CD8-positive, alpha-beta memory T cell (primary cell): ENCODE data around the gene KDM4C. TPM values are rescaled to one million over a fixed set of nuclear protein-coding genes. Genes with fewer than 3 reads are reported as not detected.

Source experiments
- CTCF ChIA-PET: fragments of 350-600 bp; sonication (Branson Sonifier 250); formaldehyde crosslinking; loops from one replicate; lab custom pipeline; 2021; ENCODE audit warnings: antibody characterized with exemption; lab: Charles Lee
- POLR2A ChIA-PET: fragments of 350-600 bp; sonication (Branson Sonifier 250); formaldehyde crosslinking; loops from one replicate; lab custom pipeline; 2021; ENCODE audit warnings: antibody characterized with exemption; lab: Charles Lee
- DNase-seq, 5 donors: peaks; one replicate each; pipeline versions ENCODE4 v3.0.0 to v3.0.0-alpha.2; 2020 to 2022; ENCODE audit warnings: mixed read lengths in 1 of 5
- H3K27ac ChIP-seq: one replicate; pipeline ENCODE4 v1.7.0; 2013; ENCODE audit warnings: low read depth, mild to moderate bottlenecking, low read length, moderate library complexity
- H3K27me3 ChIP-seq: 2 replicates; pipeline ENCODE4 v1.7.0; 2013; ENCODE audit warnings: low read length, mild to moderate bottlenecking; ENCODE audit not compliant: insufficient read depth, poor library complexity, severe bottlenecking
- H3K36me3 ChIP-seq: 2 replicates; pipeline ENCODE4 v1.7.0; 2013; ENCODE audit warnings: mild to moderate bottlenecking, low read length, moderate library complexity; ENCODE audit not compliant: insufficient read depth
- H3K4me1 ChIP-seq: 2 replicates; pipeline ENCODE4 v1.7.0; 2013; ENCODE audit warnings: mild to moderate bottlenecking, low read length, moderate library complexity; ENCODE audit not compliant: insufficient read depth
- H3K4me3 ChIP-seq: 2 replicates; pipeline ENCODE4 v1.7.0; 2013; ENCODE audit warnings: mild to moderate bottlenecking, low read length
- H3K9me3 ChIP-seq: 2 replicates; pipeline ENCODE4 v1.7.0; 2013; ENCODE audit warnings: mild to moderate bottlenecking, low read length
- H3K27ac Mint-ChIP-seq, 8 donors: one replicate each; pipeline ENCODE4 v1.8.0; 2020 to 2021; ENCODE audit warnings: mixed read lengths in 8 of 8, mild to moderate bottlenecking in 6 of 8, inconsistent platforms in 3 of 8, moderate library complexity in 3 of 8
- H3K27me3 Mint-ChIP-seq, 2 donors: one replicate each; pipeline ENCODE4 v1.8.0; 2020 to 2021; ENCODE audit warnings: mixed read lengths in 2 of 2, mild to moderate bottlenecking in 1 of 2, moderate library complexity in 1 of 2
- H3K36me3 Mint-ChIP-seq, 3 donors: one replicate each; pipeline ENCODE4 v1.8.0; 2020 to 2021; ENCODE audit warnings: mixed read lengths in 3 of 3, inconsistent platforms in 1 of 3, mild to moderate bottlenecking in 1 of 3
- H3K4me1 Mint-ChIP-seq, 3 donors: one replicate each; pipeline ENCODE4 v1.8.0; 2020 to 2021; ENCODE audit warnings: mixed read lengths in 3 of 3, inconsistent platforms in 1 of 3, mild to moderate bottlenecking in 1 of 3
- H3K4me3 Mint-ChIP-seq, 7 donors: one replicate each; pipeline ENCODE4 v1.8.0; 2020 to 2021; ENCODE audit warnings: mixed read lengths in 7 of 7, mild to moderate bottlenecking in 6 of 7, moderate library complexity in 4 of 7, inconsistent platforms in 2 of 7
- H3K9me3 Mint-ChIP-seq, 5 donors: one replicate each; pipeline ENCODE4 v1.8.0; 2020 to 2022; ENCODE audit warnings: mixed read lengths in 5 of 5, mild to moderate bottlenecking in 3 of 5, moderate library complexity in 2 of 5, inconsistent platforms in 1 of 5
- polyA plus RNA-seq: library from polyadenylated mRNA; unstranded; fragments of 300-500 nt; fragmentation: Illumina TruSeq; gene quantifications from one replicate; pipeline ENCODE4 v1.2.3, GENCODE V29; 2021
- total RNA-seq, 2 experiments: library from RNA; stranded (reverse); gene quantifications; one replicate each; pipeline ENCODE4 v1.2.3, GENCODE V29; 2021

The KDM4C gene
- total and polyA plus RNA-seq, 3 experiments from 2014 or later: 25.9 to 31.9 (median 26.8) TPM

DNA sequence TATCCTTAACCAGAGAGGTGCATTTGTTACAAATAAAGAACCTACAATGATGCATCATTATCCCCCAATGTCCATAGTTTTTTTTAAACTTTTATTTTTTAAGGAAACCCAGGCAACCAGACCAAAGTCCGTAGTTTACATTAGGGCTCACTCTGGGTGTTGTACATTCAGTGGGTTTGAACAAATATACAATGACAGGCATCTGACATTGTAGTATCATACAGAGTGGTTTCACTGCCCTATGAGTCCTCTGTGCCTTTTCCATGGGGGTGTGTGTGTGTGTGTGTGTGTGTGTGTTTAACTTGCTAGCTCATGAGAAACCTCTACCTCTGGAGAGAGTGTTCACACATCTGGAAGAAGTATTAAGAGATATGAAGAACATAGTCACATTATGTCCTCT, 141.5 kb downstream of the KDM4C start:
- no peak overlapping the region for H3K27ac ChIP-seq
- no peaks in the 10 kb centered on the region for H3K36me3 ChIP-seq
- no peak for DNase-seq
- ChIA-PET POLR2A (no interaction called here), CTCF (no interaction called here)
- Mint-ChIP-seq H3K4me1 (peaks cover 42 to 63% (median 54%) of the 10 kb centered on the region in 3 donors), H3K4me3 (no peak overlapping the region), H3K36me3 (peaks cover 0 to 62% (median 15%) of the 10 kb centered on the region in 3 donors), H3K9me3 (no peaks in the 10 kb centered on the region), H3K27ac (peak overlapping the region in 3 of 8 donors; percentile 13 to 61 (median 15)), H3K27me3 (no peaks in the 10 kb centered on the region)
- H3K4me1 ChIP-seq: peaks cover 4% of the 10 kb centered on the region
- no peaks in the 10 kb centered on the region for H3K27me3 ChIP-seq
- no peak overlapping the region for H3K4me3 ChIP-seq
- no peaks in the 10 kb centered on the region for H3K9me3 ChIP-seq

DNA sequence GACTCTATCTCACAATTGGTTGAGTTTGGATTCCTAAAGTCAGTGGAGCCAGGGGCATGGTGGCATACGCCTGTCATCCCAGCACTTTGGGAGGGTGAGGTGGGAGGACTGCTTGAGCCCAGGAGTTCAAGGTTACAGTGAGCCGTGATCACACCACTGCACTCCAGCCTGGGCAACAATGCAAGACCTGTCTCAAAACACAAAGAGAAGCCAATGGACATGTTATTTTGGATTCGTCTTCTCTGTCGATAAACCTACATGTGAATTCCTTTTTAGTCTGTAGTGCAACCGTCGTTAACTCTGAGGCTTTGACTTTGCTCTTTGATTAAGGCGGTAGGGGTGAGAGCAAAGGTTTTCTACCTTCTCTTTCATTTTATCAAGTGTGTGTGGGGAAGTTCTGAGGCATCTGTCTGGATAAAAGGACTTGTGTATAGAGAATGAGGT, 142.7 kb downstream of the KDM4C start:
- no peak overlapping the region for H3K27ac ChIP-seq
- Mint-ChIP-seq H3K4me3 (no peak overlapping the region), H3K4me1 (peaks cover 35 to 54% (median 50%) of the 10 kb centered on the region in 3 donors), H3K9me3 (no peaks in the 10 kb centered on the region), H3K36me3 (peaks cover 0 to 61% (median 10%) of the 10 kb centered on the region in 3 donors), H3K27me3 (no peaks in the 10 kb centered on the region), H3K27ac (no peak overlapping the region)
- POLR2A ChIA-PET: no interaction called here
- H3K9me3 ChIP-seq: no peaks in the 10 kb centered on the region
- no peaks in the 10 kb centered on the region for H3K27me3 ChIP-seq
- no peaks in the 10 kb centered on the region for H3K36me3 ChIP-seq
- no peak for DNase-seq
- no peaks in the 10 kb centered on the region for H3K4me1 ChIP-seq
- H3K4me3 ChIP-seq: no peak overlapping the region
- CTCF ChIA-PET: no interaction called here

DNA sequence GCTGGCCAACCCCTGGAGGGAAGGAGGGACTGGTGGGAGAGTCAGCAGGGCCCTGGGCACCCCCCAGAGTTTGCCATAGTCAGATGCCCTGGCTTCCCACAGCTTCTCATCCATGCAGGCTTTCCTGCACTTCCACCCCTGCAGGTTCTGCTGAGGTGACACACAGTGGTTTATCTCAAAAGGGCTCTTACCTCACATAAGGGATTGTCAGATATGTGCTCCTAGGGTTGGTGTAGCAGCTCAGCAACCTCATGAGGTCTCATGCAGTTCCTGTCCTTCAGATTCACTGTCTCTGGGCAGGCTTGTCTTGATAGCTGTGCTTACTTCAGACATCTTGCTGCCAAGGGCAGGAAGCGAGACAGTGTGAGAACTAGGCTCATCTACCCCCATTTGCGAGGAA, 143.4 kb downstream of the KDM4C start:
- Mint-ChIP-seq H3K4me3 (no peak overlapping the region), H3K36me3 (peaks cover 0 to 68% (median 10%) of the 10 kb centered on the region in 3 donors), H3K4me1 (peaks cover 34 to 53% (median 47%) of the 10 kb centered on the region in 3 donors), H3K27ac (peak overlapping the region in 3 of 8 donors; percentile 10 to 50 (median 17)), H3K9me3 (no peaks in the 10 kb centered on the region), H3K27me3 (no peaks in the 10 kb centered on the region)
- Histone ChIP-seq H3K27ac (no peak overlapping the region), H3K27me3 (no peaks in the 10 kb centered on the region), H3K36me3 (no peaks in the 10 kb centered on the region), H3K4me3 (no peak overlapping the region), H3K4me1 (no peaks in the 10 kb centered on the region), H3K9me3 (no peaks in the 10 kb centered on the region)
- ChIA-PET POLR2A (no interaction called here), CTCF (no interaction called here)
- no peak for DNase-seq

DNA sequence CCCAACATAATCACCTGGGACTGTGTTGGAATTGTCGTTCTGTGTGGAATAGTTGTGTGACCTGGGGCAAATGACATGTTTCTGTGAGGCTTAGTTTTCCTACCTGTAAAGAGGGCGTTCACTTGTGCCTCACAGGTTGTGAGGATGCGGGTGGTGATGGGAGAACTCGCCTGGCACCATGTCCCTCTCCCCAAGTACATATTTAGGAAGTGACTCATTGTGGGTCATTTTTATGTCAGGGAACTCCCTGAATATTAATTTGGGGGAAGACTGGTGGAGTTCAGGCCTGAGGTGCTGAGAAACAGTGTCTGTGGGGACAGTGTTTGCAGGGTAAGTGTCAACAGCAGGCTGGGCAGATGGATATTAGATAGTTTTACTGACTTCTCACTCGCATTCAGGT, 144.7 kb downstream of the KDM4C start:
- Mint-ChIP-seq H3K4me3 (no peak overlapping the region), H3K27ac (peak overlapping the region in 3 of 8 donors; percentile 31 to 56 (median 45)), H3K9me3 (no peaks in the 10 kb centered on the region), H3K36me3 (peaks cover 0 to 61% (median 4%) of the 10 kb centered on the region in 3 donors), H3K4me1 (peaks cover 27 to 46% (median 38%) of the 10 kb centered on the region in 3 donors), H3K27me3 (no peaks in the 10 kb centered on the region)
- Histone ChIP-seq H3K4me1 (no peaks in the 10 kb centered on the region), H3K4me3 (no peak overlapping the region), H3K27me3 (no peaks in the 10 kb centered on the region), H3K27ac (no peak overlapping the region), H3K36me3 (no peaks in the 10 kb centered on the region), H3K9me3 (no peaks in the 10 kb centered on the region)
- DNase-seq: no peak
- ChIA-PET POLR2A (no interaction called here), CTCF (interaction anchor here (1.1 kb wide), 1 partner anchor 16 kb away, joined by 3 read pairs; no protein-coding TSS in a partner anchor)

DNA sequence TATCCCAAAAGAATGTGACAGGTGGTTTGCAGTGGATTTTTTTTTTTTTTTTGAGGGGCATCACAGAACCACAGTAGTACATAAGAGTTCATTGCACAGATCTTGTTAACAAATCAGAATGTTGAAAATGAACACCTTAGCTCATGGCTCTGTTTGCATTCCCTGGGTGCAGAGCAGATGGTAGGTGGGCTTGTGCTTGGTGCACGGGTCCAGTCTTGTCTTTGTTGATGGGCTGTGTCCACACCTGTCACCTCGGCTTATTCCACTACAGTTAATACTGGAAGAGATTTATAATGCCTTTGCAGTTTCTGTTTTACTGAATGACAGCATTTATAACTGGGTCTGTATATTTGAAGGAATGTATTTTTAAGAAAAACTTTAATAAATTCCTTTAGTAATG, 146.6 kb downstream of the KDM4C start:
- Mint-ChIP-seq H3K27ac (peak overlapping the region in 1 of 8 donors; percentile 54), H3K27me3 (no peaks in the 10 kb centered on the region), H3K4me1 (peaks cover 26 to 38% (median 38%) of the 10 kb centered on the region in 3 donors), H3K36me3 (peaks cover 0 to 48% (median 2%) of the 10 kb centered on the region in 3 donors), H3K9me3 (no peaks in the 10 kb centered on the region), H3K4me3 (peak overlapping the region in 1 of 7 donors; percentile 36)
- Histone ChIP-seq H3K36me3 (no peaks in the 10 kb centered on the region), H3K9me3 (no peaks in the 10 kb centered on the region), H3K27ac (no peak overlapping the region), H3K27me3 (no peaks in the 10 kb centered on the region), H3K4me1 (no peaks in the 10 kb centered on the region), H3K4me3 (no peak overlapping the region)
- CTCF ChIA-PET: no interaction called here
- POLR2A ChIA-PET: no interaction called here
- no peak for DNase-seq

DNA sequence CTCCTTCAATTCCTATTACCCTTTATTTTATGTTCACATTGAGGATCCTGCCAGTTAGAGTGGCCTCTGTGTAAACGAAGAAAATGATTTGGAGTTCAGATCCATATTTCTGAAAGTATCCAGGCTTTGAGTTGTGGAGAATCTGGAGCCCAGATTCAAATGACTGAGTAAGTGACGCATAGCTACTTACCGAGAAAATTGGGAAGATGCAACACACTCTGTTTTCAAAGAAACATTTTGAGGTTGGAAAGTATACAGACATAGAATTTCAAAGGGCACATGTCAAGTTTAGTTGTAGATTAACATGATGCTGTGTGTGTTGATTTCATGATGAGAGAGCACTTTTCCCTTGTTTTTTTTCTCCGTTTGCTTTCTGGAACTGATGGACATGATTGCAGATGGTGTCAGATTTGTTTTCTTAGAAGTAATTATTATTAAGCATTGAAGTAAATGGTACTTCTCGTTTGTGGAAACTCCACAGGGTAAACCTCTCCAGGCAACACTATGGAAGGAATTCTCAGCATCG, 148.1 kb downstream of the KDM4C start:
- Mint-ChIP-seq H3K27me3 (no peaks in the 10 kb centered on the region), H3K4me3 (no peak overlapping the region), H3K9me3 (no peaks in the 10 kb centered on the region), H3K27ac (no peak overlapping the region), H3K4me1 (peaks cover 26 to 34% (median 34%) of the 10 kb centered on the region in 3 donors), H3K36me3 (peaks cover 0 to 38% (median 0%) of the 10 kb centered on the region in 3 donors)
- ChIA-PET POLR2A (no interaction called here), CTCF (no interaction called here)
- Histone ChIP-seq H3K27ac (no peak overlapping the region), H3K36me3 (no peaks in the 10 kb centered on the region), H3K4me3 (no peak overlapping the region), H3K9me3 (no peaks in the 10 kb centered on the region), H3K4me1 (no peaks in the 10 kb centered on the region), H3K27me3 (no peaks in the 10 kb centered on the region)
- no peak for DNase-seq

DNA sequence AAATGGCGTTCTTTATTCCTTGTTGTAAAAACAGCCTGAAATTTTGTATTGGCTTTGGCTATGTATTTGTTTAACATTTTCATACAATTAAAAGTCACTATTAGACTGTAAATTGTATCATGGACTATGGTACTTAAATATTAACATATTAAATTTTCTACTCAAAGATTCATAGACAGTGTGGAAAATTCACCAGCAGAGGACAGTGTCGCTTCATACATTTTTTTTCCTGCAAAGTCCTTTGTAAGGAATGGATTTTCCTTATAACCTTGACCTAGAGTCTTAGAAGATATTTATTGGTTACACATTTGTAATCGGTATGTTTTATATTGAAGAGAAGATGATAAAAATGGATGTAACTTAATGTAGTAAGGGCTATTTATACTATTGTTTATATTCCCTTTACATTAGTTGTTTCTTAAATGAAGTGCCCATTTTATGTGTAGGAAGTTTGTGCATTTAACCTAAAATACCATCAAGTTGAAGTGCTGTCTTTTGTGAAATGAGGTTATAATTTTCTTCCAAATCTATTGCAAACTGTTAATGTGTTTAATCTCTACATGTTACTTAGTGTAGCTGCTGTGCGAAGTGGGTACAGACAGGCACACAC, 150.1 kb downstream of the KDM4C start:
- no peaks in the 10 kb centered on the region for H3K36me3 ChIP-seq
- H3K27me3 Mint-ChIP-seq: no peaks in the 10 kb centered on the region
- H3K9me3 Mint-ChIP-seq: no peaks in the 10 kb centered on the region
- CTCF ChIA-PET: no interaction called here
- no peaks in the 10 kb centered on the region for H3K27me3 ChIP-seq
- DNase-seq: no peak
- peaks cover 20 to 31% (median 27%) of the 10 kb centered on the region in 3 donors for H3K4me1 Mint-ChIP-seq
- no peaks in the 10 kb centered on the region for H3K9me3 ChIP-seq
- POLR2A ChIA-PET: no interaction called here
- no peak overlapping the region for H3K27ac ChIP-seq
- H3K27ac Mint-ChIP-seq: peak overlapping the region in 1 of 8 donors; percentile 13
- H3K4me3 Mint-ChIP-seq: no peak overlapping the region
- H3K4me1 ChIP-seq: no peaks in the 10 kb centered on the region
- H3K4me3 ChIP-seq: no peak overlapping the region
- peaks cover 0 to 26% (median 0%) of the 10 kb centered on the region in 3 donors for H3K36me3 Mint-ChIP-seq

DNA sequence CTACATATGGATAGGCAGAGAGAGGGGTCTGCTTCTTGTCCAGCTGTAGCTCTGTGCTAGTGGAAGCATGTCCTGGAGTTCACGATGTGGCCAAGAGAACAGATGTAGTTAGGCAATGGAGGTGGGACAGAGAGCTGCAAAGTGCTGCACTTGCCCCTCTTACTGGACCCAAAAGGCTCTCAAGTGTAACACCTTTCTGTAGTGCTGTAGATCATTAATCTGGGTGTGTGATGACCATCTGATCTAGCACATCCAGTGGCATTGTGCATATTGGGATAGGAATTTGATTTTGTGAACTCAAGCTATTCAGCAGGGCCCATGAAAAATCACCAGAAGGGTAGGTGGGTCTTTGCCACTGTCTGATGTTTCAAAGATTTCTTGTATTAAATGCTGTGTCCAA, 151.4 kb downstream of the KDM4C start:
- no peak for DNase-seq
- Mint-ChIP-seq H3K4me1 (peaks cover 26 to 39% (median 27%) of the 10 kb centered on the region in 3 donors), H3K27me3 (no peaks in the 10 kb centered on the region), H3K4me3 (no peak overlapping the region), H3K27ac (peak overlapping the region in 2 of 8 donors; percentile 43 to 88), H3K36me3 (peaks cover 0 to 20% (median 0%) of the 10 kb centered on the region in 3 donors), H3K9me3 (no peaks in the 10 kb centered on the region)
- Histone ChIP-seq H3K36me3 (no peaks in the 10 kb centered on the region), H3K4me3 (no peak overlapping the region), H3K4me1 (no peaks in the 10 kb centered on the region), H3K9me3 (no peaks in the 10 kb centered on the region), H3K27ac (no peak overlapping the region), H3K27me3 (no peaks in the 10 kb centered on the region)
- CTCF ChIA-PET: no interaction called here
- POLR2A ChIA-PET: no interaction called here
